Heart left ventricle (tissue), 16 donors: ENCODE results near the gene APC2. TPM values are rescaled to one million over a fixed set of nuclear protein-coding genes. Genes with fewer than 3 reads are reported as not detected.
"Not testable (repeated sequence)": the region's sequence is repeated elsewhere in the genome, so short reads cannot be mapped to it uniquely, and the experiment has no call there.

ENCODE experiments used
- ATAC-seq, 4 donors: fragments of 200-7000 bp; cut with Tn5 transposase; one replicate each; pipeline ENCODE4 v1.9.1; 2020 to 2022; ENCODE audit warnings: moderate library complexity in 4 of 4, mild to moderate bottlenecking in 3 of 4, moderate number of reproducible peaks in 1 of 4
- DNase-seq, 5 donors: peaks; one replicate each; pipeline ENCODE4 v3.0.0-alpha.2; 2020
- H3K27ac ChIP-seq, 12 donors: fragments of 200-600 bp; sonication (generic) in 4 of 12; one replicate each; pipeline versions ENCODE4 v1.5.0 to v1.8.0; 2016 to 2022; ENCODE audit warnings: mild to moderate bottlenecking in 2 of 12
- H3K27me3 ChIP-seq, 9 donors: fragments of 200-600 bp; sonication (generic) in 2 of 9; one replicate each; pipeline versions ENCODE4 v1.5.1 to v1.8.0; 2016 to 2022; ENCODE audit warnings: mild to moderate bottlenecking in 3 of 9
- H3K36me3 ChIP-seq, 9 donors: fragments of 200-600 bp; sonication (generic) in 2 of 9; one replicate each; pipeline versions ENCODE4 v1.5.0 to v1.8.0; 2018 to 2022; ENCODE audit warnings: mild to moderate bottlenecking in 2 of 9
- H3K4me1 ChIP-seq, 12 donors: fragments of 200-600 bp; sonication (generic) in 4 of 12; one replicate each; pipeline versions ENCODE4 v1.5.0 to v1.8.0; 2016 to 2022; ENCODE audit warnings: mild to moderate bottlenecking in 3 of 12
- H3K4me3 ChIP-seq, 12 donors: fragments of 200-600 bp; sonication (generic) in 4 of 12; one replicate each; pipeline versions ENCODE4 v1.5.0 to v1.8.0; 2017 to 2022; ENCODE audit warnings: mild to moderate bottlenecking in 9 of 12, moderate library complexity in 4 of 12
- H3K9me3 ChIP-seq, 12 donors: fragments of 200-600 bp; sonication (generic) in 4 of 12; one replicate each; pipeline versions ENCODE4 v1.5.0 to v1.8.0; 2016 to 2022; ENCODE audit warnings: mild to moderate bottlenecking in 1 of 12
- CTCF ChIP-seq, 12 donors: fragments of 200-600 bp; sonication (generic) in 4 of 12; IDR thresholded peaks; one replicate each; pipeline versions ENCODE4 v1.5.0 to v1.8.0; 2018 to 2022; ENCODE audit warnings: antibody characterized with exemption in 12 of 12, mild to moderate bottlenecking in 5 of 12
- POLR2A ChIP-seq, 2 donors: fragments of 450-650 bp; IDR thresholded peaks; one replicate each; pipeline ENCODE4 v1.6.1; 2017; ENCODE audit warnings: antibody characterized with exemption in 2 of 2, mild to moderate bottlenecking in 2 of 2, moderate library complexity in 2 of 2
- WGBS, 4 donors: extraction: QIAGEN DNeasy Blood & Tissue Kit in 2 of 4; methylation state at CpG; one replicate each; pipeline versions ENCODE4 v1.1.5 to v1.1.7; 2013 to 2018; 5-methylcytosine and 5-hydroxymethylcytosine counted together
- intact Hi-C, 10 donors: fragments of 100-400 bp; cut with DNase I; formaldehyde crosslinking; loops; one replicate each; pipeline versions ENCODE4 v1.11.1 to v1.14.2; 2022
- polyA plus RNA-seq, 2 donors: library from polyadenylated mRNA; stranded (reverse); fragments of 200-250 nt; gene quantifications; one replicate each; pipeline ENCODE4 v1.2.3, GENCODE V29; 2013
- total RNA-seq, 9 donors: library from RNA; depleted of rRNA in 2 of 9; stranded (reverse); fragments of >200 nt in 2 of 9; fragmentation: NEBNext Ultra II Directional in 3 of 9; extraction: Animal tissue kit (Norgen Biotek cat#: 25700) in 3 of 9; gene quantifications; one replicate each; pipeline versions ENCODE4 v1.1.0 to v1.2.4, GENCODE V29; 2016 to 2023
- donor health status: ischemic (EF 13 %, LVEDD 7.1; RV severe dilation, severe dysfunction).
- donor health status: healthy with polysubstance abuse.
- donor health status: DM: no; HTN: yes; CAD: no.
- donor health status: DM: no; HTN: no; CAD: no.
- donor health status: ischemic (EF 25% LVEDD 6.9; RV normal size, moderate dysfunction).
- donor health status: ischemic (EF 25% LVEDD 5.7; RV mildly dilated, moderate dysfunction).
- donor health status: healthy.
- donor health status: DM: yes; HTN: yes; CAD: no.
- donor health status: ischemic (EF 35%, LVEDD 5.7; RV mildly dilated, moderate dysfunction).
- donor health status: nonischemic (EF 11% LVEDD 7.7; RV severe dilation, severe dysfunction).
- donor health status: DM: yes; HTN: yes; CAD: no.
- donor health status: PGD.
- donor health status: ischemic (EF 29% LVEDD 5.4; RV normal size, mild dysfunction).
- donor health status: nonischemic (EF 23%, LVEDD 6.1; RV moderate dilation, normal function).

The APC2 gene
- total and polyA plus RNA-seq, 11 donors: 0.04 to 0.72 (median 0.11) TPM; not detected in 1

GRCh38 chr19:1438933-1439354, 11.0 kb upstream of the APC2 start:
- peaks cover 8 to 57% (median 51%) of the 10 kb centered on the region in 9 donors for H3K36me3 ChIP-seq
- TF ChIP-seq POLR2A (IDR thresholded peaks at IDR 0.05): no peak
- TF ChIP-seq CTCF (IDR thresholded peaks at IDR 0.05): no peak
- H3K27ac ChIP-seq: peak overlapping the region in 11 of 12 donors; percentile 78 to 94 (median 90)
- H3K27me3 ChIP-seq: no peaks in the 10 kb centered on the region
- H3K4me1 ChIP-seq: peaks cover 2 to 30% (median 20%) of the 10 kb centered on the region in 12 donors
- peak in 1 of 4 donors; percentile 2 for ATAC-seq
- WGBS, 4 donors: 1 to 3% (median 2%) methylated on average over 21 to 26 of the region's 26 CpGs
- H3K4me3 ChIP-seq: peak overlapping the region; percentile 57 to 100 (median 92)
- intact Hi-C loops: loop anchor here in 1 of 10 donors (5.0 kb wide), 1 partner anchor 162 kb away; the partner anchor contains the start of gene FAM174C
- DNase-seq: no peak
- no peaks in the 10 kb centered on the region for H3K9me3 ChIP-seq

GRCh38 chr19:1439525-1440417, 10.2 kb upstream of the APC2 start:
- Histone ChIP-seq H3K27ac (peak overlapping the region in 1 of 12 donors; percentile 94), H3K36me3 (peaks cover 8 to 49% (median 43%) of the 10 kb centered on the region in 9 donors), H3K4me1 (peaks cover 2 to 33% (median 21%) of the 10 kb centered on the region in 12 donors), H3K4me3 (peak overlapping the region in 11 of 12 donors; percentile 57 to 100 (median 93))
- DNase-seq: peak in 1 of 5 donors; percentile 15
- not testable (repeated sequence) for ATAC-seq, H3K27me3 ChIP-seq, H3K9me3 ChIP-seq
- intact Hi-C loops: loop anchor here in 2 of 10 donors (5.0 to 10.0 kb wide), 2 partner anchors 125 to 162 kb away; partner anchors contain the start of gene FAM174C (in 1 of the 2)
- WGBS, 4 donors: 82 to 86% (median 84%) methylated on average over 50 to 57 of the region's 57 CpGs

GRCh38 chr19:1440418-1440801, 9.5 kb upstream of the APC2 start:
- Histone ChIP-seq H3K9me3 (no peaks in the 10 kb centered on the region), H3K4me1 (peaks cover 2 to 39% (median 27%) of the 10 kb centered on the region in 12 donors), H3K36me3 (peaks cover 8 to 43% (median 39%) of the 10 kb centered on the region in 9 donors), H3K4me3 (no peak overlapping the region), H3K27me3 (peaks cover 0 to 3% (median 2%) of the 10 kb centered on the region in 9 donors), H3K27ac (no peak overlapping the region)
- ATAC-seq (no peak), DNase-seq (no peak)
- no peak for TF ChIP-seq POLR2A (IDR thresholded peaks at IDR 0.05)
- TF ChIP-seq CTCF (IDR thresholded peaks at IDR 0.05): no peak
- WGBS, 4 donors: 90 to 93% (median 91%) methylated on average over 14 to 15 of the region's 15 CpGs
- intact Hi-C loops: loop anchor here in 1 of 10 donors (10.0 kb wide), 1 partner anchor 126 kb away; no protein-coding TSS in a partner anchor

- intact Hi-C loops: loop anchor here in 1 of 10 donors (10.0 kb wide), 1 partner anchor 126 kb away; no protein-coding TSS in a partner anchor
- ATAC-seq: no peak
These were observed 8.9 kb upstream of the APC2 start for GRCh38 chr19:1441022-1441426.

More at GRCh38 chr19:1441022-1441426, 8.9 kb upstream of the APC2 start:
- 90 to 94% (median 93%) methylated on average over 9 of the region's 9 CpGs for WGBS, 4 donors
- no peak for TF ChIP-seq POLR2A (IDR thresholded peaks at IDR 0.05)
- no peak for TF ChIP-seq CTCF (IDR thresholded peaks at IDR 0.05)
- H3K4me3 ChIP-seq: no peak overlapping the region
- H3K27ac ChIP-seq: no peak overlapping the region
- no peak for DNase-seq
- peaks cover 2 to 45% (median 31%) of the 10 kb centered on the region in 12 donors for H3K4me1 ChIP-seq
- peaks cover 8 to 38% (median 34%) of the 10 kb centered on the region in 9 donors for H3K36me3 ChIP-seq
- H3K9me3 ChIP-seq: no peaks in the 10 kb centered on the region
- H3K27me3 ChIP-seq: peaks cover 0 to 9% (median 8%) of the 10 kb centered on the region in 9 donors
